Activated CD8-positive, alpha-beta T cell treated with anti-CD3 and anti-CD28 coated beads, Interleukin-2, amount 10 ng/mL, durations not matched to agents 7 days and 5 days (primary cell): ENCODE results near the gene KRT28. TPM values are rescaled to one million over a fixed set of nuclear protein-coding genes. Genes with fewer than 3 reads are reported as not detected.

ENCODE experiments used
- ATAC-seq: fragments of 150-1000 bp; cut with Tn5 transposase; one replicate; pipeline ENCODE4 v1.10.0; 2021; ENCODE audit warnings: moderate library complexity
- CTCF ChIA-PET: fragments of 350-600 bp; sonication (Branson Sonifier 250); formaldehyde crosslinking; loops from one replicate; lab custom pipeline; 2021; ENCODE audit warnings: antibody characterized with exemption; lab: Charles Lee
- POLR2A ChIA-PET: fragments of 350-600 bp; sonication (Branson Sonifier 250); formaldehyde crosslinking; loops from one replicate; lab custom pipeline; 2021; ENCODE audit warnings: antibody characterized with exemption; lab: Charles Lee
- DNase-seq: peaks from one replicate; pipeline ENCODE4 v3.0.0-alpha.2; 2020
- H3K27ac Mint-ChIP-seq: one replicate; pipeline ENCODE4 v1.8.0; 2021; ENCODE audit warnings: mild to moderate bottlenecking, mixed read lengths
- H3K27me3 Mint-ChIP-seq: one replicate; pipeline ENCODE4 v1.8.0; 2021; ENCODE audit warnings: low read depth, mixed read lengths
- H3K36me3 Mint-ChIP-seq: one replicate; pipeline ENCODE4 v1.8.0; 2021; ENCODE audit warnings: low read depth, mixed read lengths
- H3K4me1 Mint-ChIP-seq: one replicate; pipeline ENCODE4 v1.8.0; 2021; ENCODE audit warnings: low read depth, mixed read lengths
- H3K4me3 Mint-ChIP-seq: one replicate; pipeline ENCODE4 v1.8.0; 2021; ENCODE audit warnings: mild to moderate bottlenecking, mixed read lengths
- H3K9me3 Mint-ChIP-seq: one replicate; pipeline ENCODE4 v1.8.0; 2022; ENCODE audit warnings: mixed read lengths; ENCODE audit not compliant: insufficient read depth
- total RNA-seq, 2 experiments: library from RNA; stranded (reverse); gene quantifications; one replicate each; pipeline ENCODE4 v1.2.3, GENCODE V29; 2021

KRT28 gene, protein sequence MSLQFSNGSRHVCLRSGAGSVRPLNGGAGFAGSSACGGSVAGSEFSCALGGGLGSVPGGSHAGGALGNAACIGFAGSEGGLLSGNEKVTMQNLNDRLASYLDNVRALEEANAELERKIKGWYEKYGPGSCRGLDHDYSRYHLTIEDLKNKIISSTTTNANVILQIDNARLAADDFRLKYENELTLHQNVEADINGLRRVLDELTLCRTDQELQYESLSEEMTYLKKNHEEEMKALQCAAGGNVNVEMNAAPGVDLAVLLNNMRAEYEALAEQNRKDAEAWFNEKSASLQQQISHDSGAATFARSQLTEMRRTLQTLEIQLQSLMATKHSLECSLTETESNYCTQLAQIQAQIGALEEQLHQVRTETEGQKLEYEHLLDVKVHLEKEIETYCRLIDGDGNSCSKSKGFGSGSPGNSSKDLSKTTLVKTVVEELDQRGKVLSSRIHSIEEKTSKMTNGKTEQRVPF
- not detected for total RNA-seq

DNA sequence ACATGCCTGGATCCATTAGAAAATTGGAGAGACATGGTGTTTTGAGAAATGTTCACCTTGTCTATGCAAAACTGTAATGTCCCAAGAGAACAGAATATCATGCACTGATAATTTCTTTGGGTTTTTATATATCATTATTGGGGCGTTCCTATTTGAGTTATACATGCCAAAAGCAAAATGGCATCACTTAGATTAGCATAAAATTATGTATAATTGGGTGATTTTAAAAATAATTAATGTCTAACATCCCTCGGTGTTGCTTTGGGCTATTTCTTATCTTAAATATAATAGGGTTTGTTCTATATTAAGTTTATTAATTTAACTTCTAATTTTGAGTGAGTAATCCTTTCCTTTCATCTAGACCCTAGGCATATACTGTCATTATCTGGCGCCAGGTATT is at the start of gene KRT28:
KRT28 (minus strand) TSS at position 101 of the 400 bp plus-strand sequence; CDS start at position 35, 66 bp downstream.
- no peak within 1 kb of the TSS for H3K4me3 Mint-ChIP-seq
- DNase-seq (no peak), ATAC-seq (no peak)
- H3K9me3 Mint-ChIP-seq = no peaks in the 10 kb centered on the region
- POLR2A ChIA-PET = no interaction called here
- H3K27me3 Mint-ChIP-seq = peaks cover 27% of the 10 kb centered on the region
- H3K27ac Mint-ChIP-seq = no peak within 1 kb of the TSS
- CTCF ChIA-PET = no interaction called here
- peaks cover 3% of the 10 kb centered on the region for H3K4me1 Mint-ChIP-seq
- no peaks in the 10 kb centered on the region for H3K36me3 Mint-ChIP-seq

GRCh38 chr17:40848583-40849235 is 49.0 kb upstream of the KRT28 start:
- Mint-ChIP-seq H3K4me1 (no peaks in the 10 kb centered on the region), H3K27me3 (peaks cover 47% of the 10 kb centered on the region), H3K36me3 (no peaks in the 10 kb centered on the region), H3K4me3 (no peak overlapping the region), H3K27ac (no peak overlapping the region), H3K9me3 (no peaks in the 10 kb centered on the region)
- ChIA-PET POLR2A (no interaction called here), CTCF (interaction anchor here (0.6 to 0.7 kb wide), 2 partner anchors 9 to 176 kb away, joined by 3 read pairs; no protein-coding TSS in a partner anchor)
- DNase-seq (no peak), ATAC-seq (no peak)

- no peak overlapping the region for H3K4me3 Mint-ChIP-seq
- ATAC-seq (no peak), DNase-seq (no peak)
- ChIA-PET POLR2A (no interaction called here), CTCF (interaction anchor here (1.4 kb wide), 1 partner anchor 10 kb away, joined by 7 read pairs; no protein-coding TSS in a partner anchor)
- no peaks in the 10 kb centered on the region for H3K9me3 Mint-ChIP-seq
- peaks cover 43% of the 10 kb centered on the region for H3K27me3 Mint-ChIP-seq
- H3K27ac Mint-ChIP-seq = no peak overlapping the region
- no peaks in the 10 kb centered on the region for H3K36me3 Mint-ChIP-seq
- H3K4me1 Mint-ChIP-seq = no peaks in the 10 kb centered on the region
These were observed 46.9 kb upstream of the KRT28 start for GRCh38 chr17:40846515-40847144.

- POLR2A ChIA-PET = no interaction called here
- H3K4me3 Mint-ChIP-seq = no peak overlapping the region
These were observed 44.9 kb upstream of the KRT28 start for GRCh38 chr17:40844671-40845107.

GRCh38 chr17:40843242-40843641 is 43.5 kb upstream of the KRT28 start:
- no peaks in the 10 kb centered on the region for H3K4me1 Mint-ChIP-seq
- ATAC-seq (no peak), DNase-seq (no peak)
- no peaks in the 10 kb centered on the region for H3K9me3 Mint-ChIP-seq
- ChIA-PET POLR2A (no interaction called here), CTCF (interaction anchor here (1.0 to 1.1 kb wide), 3 partner anchors 13 to 820 kb away, joined by 3 read pairs; no protein-coding TSS in a partner anchor)
- H3K4me3 Mint-ChIP-seq = no peak overlapping the region
- no peaks in the 10 kb centered on the region for H3K36me3 Mint-ChIP-seq
- H3K27me3 Mint-ChIP-seq = peaks cover 38% of the 10 kb centered on the region
- H3K27ac Mint-ChIP-seq = no peak overlapping the region

More at GRCh38 chr17:40844671-40845107, 44.9 kb upstream of the KRT28 start:
- ATAC-seq (no peak), DNase-seq (no peak)
- CTCF ChIA-PET = no interaction called here
- Mint-ChIP-seq H3K27ac (no peak overlapping the region), H3K9me3 (no peaks in the 10 kb centered on the region), H3K4me1 (no peaks in the 10 kb centered on the region), H3K36me3 (no peaks in the 10 kb centered on the region), H3K27me3 (peaks cover 38% of the 10 kb centered on the region)

GRCh38 chr17:40841246-40841645 is 41.5 kb upstream of the KRT28 start:
- no peak overlapping the region for H3K4me3 Mint-ChIP-seq
- H3K4me1 Mint-ChIP-seq = no peaks in the 10 kb centered on the region
- H3K9me3 Mint-ChIP-seq = no peaks in the 10 kb centered on the region
- H3K27ac Mint-ChIP-seq = no peak overlapping the region
- no peak for ATAC-seq
- POLR2A ChIA-PET = no interaction called here
- H3K27me3 Mint-ChIP-seq = peaks cover 31% of the 10 kb centered on the region
- CTCF ChIA-PET = interaction anchor here (0.6 kb wide), 1 partner anchor 14 kb away, joined by 4 read pairs; no protein-coding TSS in a partner anchor
- no peak for DNase-seq
- no peaks in the 10 kb centered on the region for H3K36me3 Mint-ChIP-seq

DNA sequence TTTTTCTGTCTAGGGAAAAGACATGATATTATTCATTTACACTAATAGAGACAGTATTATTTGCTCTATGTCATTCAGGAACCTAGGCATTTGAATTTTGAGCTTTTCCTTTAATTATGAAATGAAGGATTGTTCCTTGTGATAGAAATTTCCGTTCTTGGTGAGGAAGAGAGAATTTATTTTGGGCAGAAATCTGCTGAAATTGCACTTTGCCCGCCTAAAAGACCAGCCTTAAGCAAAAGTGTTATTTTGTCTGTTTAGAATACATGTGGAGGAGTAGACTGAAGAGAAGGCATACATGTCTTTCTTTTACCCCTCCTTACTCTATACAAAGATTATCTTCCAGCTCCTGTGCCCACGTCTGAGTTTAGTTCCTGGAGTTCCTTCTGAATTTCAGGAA is 39.4 kb upstream of the KRT28 start:
- ChIA-PET POLR2A (no interaction called here), CTCF (interaction anchor here (1.3 to 1.4 kb wide), 2 partner anchors 20 to 810 kb away, joined by 3 read pairs; no protein-coding TSS in a partner anchor)
- H3K9me3 Mint-ChIP-seq = no peaks in the 10 kb centered on the region
- peaks cover 5% of the 10 kb centered on the region for H3K36me3 Mint-ChIP-seq
- ATAC-seq = no peak
- no peak overlapping the region for H3K27ac Mint-ChIP-seq
- DNase-seq = no peak
- H3K27me3 Mint-ChIP-seq = peaks cover 14% of the 10 kb centered on the region
- no peaks in the 10 kb centered on the region for H3K4me1 Mint-ChIP-seq
- H3K4me3 Mint-ChIP-seq = no peak overlapping the region

DNA sequence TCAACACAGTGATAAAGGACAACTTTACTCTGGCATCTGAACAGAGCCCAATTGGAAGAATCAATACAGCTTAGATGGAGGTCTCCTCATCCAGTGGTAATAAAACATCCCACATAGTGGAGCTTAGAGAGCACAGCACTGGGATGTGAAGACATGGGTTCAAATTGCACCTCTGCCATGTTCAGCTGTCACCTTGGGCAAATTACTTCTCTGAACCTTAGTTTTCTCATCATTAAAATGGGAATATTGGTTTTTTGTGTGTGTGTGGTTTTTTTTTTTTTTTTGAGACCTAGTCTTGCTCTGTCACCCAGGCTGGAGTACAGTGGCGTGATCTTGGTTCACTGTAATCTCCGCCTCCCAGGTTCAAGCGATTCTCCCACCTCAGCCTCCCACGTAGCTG is 36.3 kb upstream of the KRT28 start:
- ATAC-seq = no peak
- Mint-ChIP-seq H3K4me1 (peaks cover 5% of the 10 kb centered on the region), H3K9me3 (no peaks in the 10 kb centered on the region), H3K27ac (no peak overlapping the region), H3K4me3 (no peak overlapping the region), H3K27me3 (peaks cover 4% of the 10 kb centered on the region), H3K36me3 (peaks cover 5% of the 10 kb centered on the region)
- ChIA-PET CTCF (no interaction called here), POLR2A (interaction anchor here (0.7 kb wide), 1 partner anchor 853 kb away, joined by 3 read pairs; no protein-coding TSS in a partner anchor)
- DNase-seq = no peak

DNA sequence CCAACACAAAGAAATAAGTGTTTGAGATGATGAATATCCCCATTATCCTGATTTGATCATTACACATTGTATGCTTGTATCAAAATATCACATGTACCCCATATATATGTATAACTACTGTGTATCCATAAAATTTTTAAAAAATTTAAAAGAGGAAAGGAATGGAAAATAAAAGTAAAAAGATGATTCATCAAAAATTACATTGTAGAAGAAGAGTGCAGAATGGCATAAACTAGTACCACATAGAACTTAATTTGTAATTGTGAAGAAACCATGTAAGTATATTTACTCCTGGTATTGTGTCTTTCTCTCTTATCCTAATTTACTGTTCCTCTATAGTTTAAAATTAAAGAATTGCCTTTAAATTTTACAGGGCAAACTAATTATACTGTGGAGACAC is 34.1 kb upstream of the KRT28 start:
- peaks cover 5% of the 10 kb centered on the region for H3K9me3 Mint-ChIP-seq
- H3K36me3 Mint-ChIP-seq = peaks cover 9% of the 10 kb centered on the region
- ATAC-seq (no peak), DNase-seq (no peak)
- peaks cover 5% of the 10 kb centered on the region for H3K4me1 Mint-ChIP-seq
- no peaks in the 10 kb centered on the region for H3K27me3 Mint-ChIP-seq
- H3K4me3 Mint-ChIP-seq = no peak overlapping the region
- POLR2A ChIA-PET = interaction anchor here (1.6 kb wide), 1 partner anchor 15 kb away, joined by 6 read pairs; no protein-coding TSS in a partner anchor
- CTCF ChIA-PET = no interaction called here
- H3K27ac Mint-ChIP-seq = no peak overlapping the region

GRCh38 chr17:40832840-40833239 is 33.1 kb upstream of the KRT28 start:
- no peak overlapping the region for H3K27ac Mint-ChIP-seq
- CTCF ChIA-PET = interaction anchor here (0.9 to 2.0 kb wide), 2 partner anchors 13 to 830 kb away, joined by 3 to 5 read pairs; no protein-coding TSS in a partner anchor
- no peak overlapping the region for H3K4me3 Mint-ChIP-seq
- POLR2A ChIA-PET = interaction anchor here (1.6 kb wide), 1 partner anchor 14 kb away, joined by 6 read pairs; no protein-coding TSS in a partner anchor
- H3K27me3 Mint-ChIP-seq = no peaks in the 10 kb centered on the region
- H3K36me3 Mint-ChIP-seq = peaks cover 9% of the 10 kb centered on the region
- no peak for ATAC-seq
- H3K4me1 Mint-ChIP-seq = peaks cover 9% of the 10 kb centered on the region
- no peak for DNase-seq
- peaks cover 5% of the 10 kb centered on the region for H3K9me3 Mint-ChIP-seq

GRCh38 chr17:40830085-40830776 is 30.5 kb upstream of the KRT28 start:
- ATAC-seq (no peak), DNase-seq (no peak)
- ChIA-PET CTCF (no interaction called here), POLR2A (no interaction called here)
- peaks cover 9% of the 10 kb centered on the region for H3K36me3 Mint-ChIP-seq
- peaks cover 5% of the 10 kb centered on the region for H3K9me3 Mint-ChIP-seq
- H3K27me3 Mint-ChIP-seq = peaks cover 2% of the 10 kb centered on the region
- H3K27ac Mint-ChIP-seq = no peak overlapping the region
- H3K4me1 Mint-ChIP-seq = peaks cover 21% of the 10 kb centered on the region
- H3K4me3 Mint-ChIP-seq = no peak overlapping the region
